A172 (cell line): Measurements from ENCODE around the gene UBAC2. TPM values are rescaled to one million over a fixed set of nuclear protein-coding genes. Genes with fewer than 3 reads are reported as not detected.

Experiments
- DNase-seq: peaks from one replicate; pipeline ENCODE4 v3.0.0-alpha.2; 2015; ENCODE audit warnings: low spot score
- total RNA-seq: library from RNA; depleted of rRNA; stranded (reverse); fragments of >200 nt; shearing (Covaris generic); gene quantifications from 2 replicates; pipeline ENCODE4 v1.2.3, GENCODE V29; 2014

The UBAC2 gene
- total RNA-seq, 1 experiment from 2014 or later: 42.2 TPM

GRCh38 chr13:99335603-99336002 is 134.9 kb downstream of the UBAC2 start:
- DNase-seq: no peak

- no peak for DNase-seq
These were observed 138.6 kb downstream of the UBAC2 start for GRCh38 chr13:99339230-99339721.

- DNase-seq: no peak
These were observed 139.2 kb downstream of the UBAC2 start for GRCh38 chr13:99339736-99340397.

DNA sequence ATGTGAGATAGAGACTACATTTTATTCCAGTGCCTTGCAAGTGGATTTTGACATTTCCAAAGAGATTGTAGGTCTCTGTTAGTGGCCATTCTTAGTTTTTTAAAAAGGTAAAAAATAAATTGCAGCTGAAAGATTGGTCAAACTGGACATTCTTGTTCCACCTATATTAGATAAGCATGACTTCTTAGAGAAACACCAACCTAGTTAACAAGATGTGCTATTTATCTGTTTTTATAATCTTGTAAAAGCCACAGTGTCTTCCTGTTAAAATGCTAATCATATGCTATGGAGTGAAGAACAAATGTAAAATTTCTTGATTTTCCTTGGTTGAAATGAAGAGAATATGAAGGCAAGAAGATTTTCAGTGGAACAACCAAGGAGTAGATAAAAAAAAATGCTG is 140.0 kb downstream of the UBAC2 start:
- DNase-seq: no peak

GRCh38 chr13:99341969-99342722 is 141.5 kb downstream of the UBAC2 start:
- DNase-seq: no peak

- DNase-seq: no peak
These were observed 142.2 kb downstream of the UBAC2 start for GRCh38 chr13:99342723-99343315.

GRCh38 chr13:99344610-99345208 is 144.1 kb downstream of the UBAC2 start:
- DNase-seq: no peak

DNA sequence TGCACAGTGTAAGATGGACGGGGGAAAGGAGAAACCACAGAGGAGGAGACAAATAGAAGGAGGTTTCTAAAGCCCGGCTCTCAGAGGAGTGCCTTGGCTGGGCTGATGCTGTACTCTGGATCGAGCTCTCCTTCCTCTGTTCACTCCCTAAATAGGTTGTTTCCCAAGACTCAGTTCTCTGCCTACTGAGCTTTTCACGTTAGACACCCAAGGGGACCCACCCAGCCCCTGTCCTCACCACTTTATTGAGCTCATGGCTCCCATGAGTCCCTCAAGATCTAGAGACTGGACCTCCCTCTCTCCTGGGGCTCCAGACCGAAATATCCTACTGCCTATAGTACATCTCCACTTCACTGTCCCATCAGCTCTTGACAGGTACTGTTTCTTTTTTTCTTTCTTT is 144.7 kb downstream of the UBAC2 start:
- DNase-seq: no peak

DNA sequence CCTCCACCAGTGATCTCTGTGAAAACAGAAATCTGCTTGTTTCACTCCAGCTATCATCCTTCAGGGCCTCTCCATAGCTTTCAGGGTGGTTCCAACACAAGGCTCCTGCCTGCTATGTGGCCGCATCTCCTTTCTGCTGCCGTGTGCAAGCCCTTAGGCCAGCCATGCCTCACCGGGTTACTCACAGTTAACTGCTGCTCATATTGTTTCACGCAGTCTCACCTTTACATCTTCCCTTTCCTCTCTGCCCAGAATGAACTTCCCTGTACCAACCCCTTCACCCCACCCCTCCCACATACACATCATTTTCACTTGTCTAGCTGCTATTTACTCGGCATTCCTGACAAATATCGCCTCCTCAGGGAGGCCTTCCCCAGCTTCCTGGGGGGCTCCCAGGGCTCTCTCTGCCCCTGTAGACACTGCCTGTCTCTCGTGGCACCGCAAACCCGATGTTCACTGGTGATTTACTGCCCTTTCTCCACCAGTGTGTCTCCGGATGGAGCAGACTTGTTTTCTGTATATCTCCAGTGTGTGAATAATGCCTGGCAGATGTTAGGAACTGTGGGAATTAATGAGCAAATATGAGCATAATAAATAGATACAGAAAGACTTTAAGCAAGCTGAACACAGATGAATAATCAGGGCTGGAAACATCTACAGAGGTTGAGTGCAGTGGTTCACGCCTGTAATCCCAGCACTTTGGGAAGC is 145.8 kb downstream of the UBAC2 start:
- no peak for DNase-seq

DNA sequence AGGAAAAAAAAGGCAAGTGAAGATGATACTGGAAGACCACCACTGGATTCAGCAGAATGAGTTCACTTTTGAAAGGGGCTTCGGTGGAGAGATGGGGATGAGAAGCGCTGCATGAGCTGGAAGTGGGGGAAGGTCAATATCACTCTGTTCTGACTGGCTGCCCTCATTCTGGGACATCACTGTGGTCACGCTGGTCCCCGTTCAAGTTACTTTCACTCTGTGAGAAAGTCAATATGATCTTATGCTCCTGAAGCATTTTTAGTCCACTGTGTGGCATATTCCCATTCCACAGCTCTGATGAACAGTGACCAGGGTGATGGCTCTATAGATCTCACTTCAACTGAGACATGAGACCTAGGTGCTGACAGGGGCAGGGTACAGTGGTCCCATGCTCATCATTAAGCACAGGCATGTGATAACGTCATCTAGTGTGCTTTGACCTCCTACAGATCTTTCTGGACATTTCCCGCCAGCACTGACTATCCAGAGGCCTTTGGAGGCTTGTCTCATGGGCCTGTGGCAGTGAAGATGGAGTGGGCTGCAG is 146.8 kb downstream of the UBAC2 start:
- no peak for DNase-seq

DNA sequence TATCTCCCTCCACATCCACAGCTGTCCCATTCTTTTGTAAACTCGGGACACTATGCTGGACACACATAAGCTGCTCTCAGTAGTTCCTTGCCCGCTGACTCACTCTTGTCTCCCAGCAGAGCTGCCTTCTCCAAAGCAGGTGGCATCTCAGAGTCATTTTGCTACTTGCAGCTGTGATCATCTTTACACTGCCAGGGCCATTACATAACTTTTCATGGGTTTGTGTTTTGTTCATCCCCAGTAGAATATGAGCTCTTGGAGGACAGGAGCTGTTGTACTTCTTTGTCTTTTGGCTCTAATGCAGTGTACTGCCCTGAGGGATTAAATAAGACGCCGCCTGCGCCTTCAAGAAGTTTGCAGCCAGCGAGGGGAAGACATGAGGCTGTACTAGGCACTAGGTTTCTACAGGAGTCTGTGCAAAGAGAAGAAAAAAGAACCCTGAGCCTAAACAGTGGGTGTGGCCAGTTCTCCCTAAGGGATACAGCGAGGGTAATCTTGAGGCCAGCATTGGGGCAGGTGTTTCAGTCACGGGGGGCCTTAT is 147.3 kb downstream of the UBAC2 start:
- DNase-seq: no peak

DNA sequence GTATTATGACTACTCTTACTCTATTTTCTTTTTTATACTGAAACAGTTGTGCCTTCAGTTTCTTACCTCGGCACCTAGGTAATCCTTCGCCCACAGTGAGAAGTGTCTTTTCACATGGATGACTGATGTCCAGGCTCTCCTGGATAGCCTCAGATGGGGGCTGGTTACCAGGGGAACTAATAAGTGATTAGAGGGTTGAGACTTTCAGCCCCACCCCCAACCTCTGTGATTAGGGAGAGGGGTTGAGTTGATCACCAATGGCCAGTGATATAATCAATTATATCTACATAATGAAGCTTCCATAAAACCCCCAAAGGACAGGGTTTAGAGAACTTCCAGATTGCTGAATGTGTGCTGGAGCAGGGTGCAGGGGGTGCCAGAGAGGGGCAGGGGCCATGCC is 149.5 kb downstream of the UBAC2 start:
- no peak for DNase-seq

GRCh38 chr13:99351772-99352171 is 151.1 kb downstream of the UBAC2 start:
- DNase-seq: no peak

DNA sequence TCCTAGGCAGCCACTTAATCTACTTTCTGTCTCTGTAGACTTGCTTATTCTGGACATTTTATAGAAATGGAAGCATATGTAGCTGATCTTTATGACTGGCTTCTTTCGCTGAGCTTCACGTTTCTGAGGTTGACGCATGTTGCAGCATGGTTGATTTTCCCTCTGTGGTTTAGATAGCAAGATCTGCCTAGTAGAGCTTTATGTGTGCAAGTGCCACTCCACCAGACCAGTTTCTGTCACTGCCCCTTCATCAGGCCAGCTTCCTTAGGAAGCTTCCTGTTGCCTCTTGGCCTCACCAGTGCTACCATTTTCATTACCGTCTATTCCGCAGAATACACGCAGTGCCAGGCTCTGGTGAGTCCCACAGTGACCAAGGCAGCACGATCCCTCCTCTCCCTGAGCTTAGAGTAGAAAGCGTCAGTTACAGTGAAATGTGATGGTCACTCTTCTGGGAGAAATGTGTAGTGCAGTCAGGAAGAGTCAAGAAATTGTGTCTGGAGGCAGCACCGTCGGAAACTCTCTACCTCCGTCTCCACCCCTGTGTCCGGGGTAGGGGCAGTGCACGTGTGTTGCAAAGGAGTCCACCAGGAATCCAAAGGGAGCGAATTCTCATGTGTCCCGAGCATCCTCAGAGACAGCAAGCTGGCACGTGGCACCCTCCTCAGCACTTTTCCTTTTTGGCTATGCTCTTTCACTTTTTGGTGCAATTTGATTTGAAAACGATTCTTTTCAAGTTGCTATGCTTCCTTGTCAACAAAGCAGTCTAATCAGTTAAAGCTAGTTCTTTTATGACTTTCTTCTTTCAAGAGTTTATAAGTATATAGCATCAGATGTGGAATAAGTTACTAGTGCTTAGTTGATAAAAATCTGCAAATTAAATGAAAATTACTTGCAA is 151.9 kb downstream of the UBAC2 start:
- no peak for DNase-seq

- DNase-seq: no peak
These were observed 152.6 kb downstream of the UBAC2 start for GRCh38 chr13:99353246-99353600.

DNA sequence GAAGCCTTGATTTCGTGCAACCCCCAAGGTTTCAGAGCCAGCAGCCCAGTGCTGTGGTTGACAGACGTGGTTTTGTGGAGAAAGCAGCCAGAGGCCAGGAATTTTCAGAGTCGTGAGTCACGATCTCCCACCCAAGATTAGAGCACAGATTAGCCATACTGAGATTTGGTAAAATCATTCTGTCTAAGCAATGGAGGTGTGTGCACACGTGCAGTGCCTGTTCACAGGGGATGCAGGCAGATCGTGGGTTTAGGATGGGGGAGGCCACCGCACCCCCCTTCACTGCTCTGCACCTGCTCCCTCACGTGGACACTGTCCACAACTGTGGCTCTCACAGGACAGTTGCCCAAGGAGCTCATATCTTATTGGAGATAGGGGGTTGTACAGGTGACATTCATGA is 153.2 kb downstream of the UBAC2 start:
- DNase-seq: peak; percentile 21

DNA sequence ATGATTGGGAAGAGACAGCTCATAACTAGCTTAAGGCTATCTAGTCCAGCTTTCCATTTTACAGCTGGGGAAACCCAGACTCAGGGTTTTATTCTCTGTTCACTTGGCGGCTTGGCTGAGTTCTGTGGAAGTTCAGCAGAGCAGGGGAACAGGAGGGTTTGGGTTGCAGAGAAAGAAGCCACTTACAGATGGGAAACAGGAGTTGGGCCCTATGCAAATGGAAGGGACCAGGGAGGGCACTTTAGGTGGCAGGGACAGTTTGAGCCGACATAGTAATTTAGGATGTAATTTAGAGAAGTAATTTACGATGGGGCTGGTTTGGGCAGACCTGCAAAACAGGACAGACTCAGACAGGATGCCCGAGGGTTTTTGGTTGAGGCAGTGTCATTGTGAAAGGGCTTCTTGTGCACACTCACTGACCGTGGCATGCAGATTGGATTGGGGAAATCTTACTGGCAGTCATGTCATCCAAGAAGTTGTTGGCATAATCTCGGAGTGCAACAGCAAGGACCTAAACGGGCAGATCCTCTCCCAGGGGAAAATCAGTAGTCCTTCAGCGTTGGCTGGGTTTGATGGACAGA is 153.8 kb downstream of the UBAC2 start:
- DNase-seq: no peak

GRCh38 chr13:99355267-99356011 is 154.8 kb downstream of the UBAC2 start:
- no peak for DNase-seq

- DNase-seq: no peak
These were observed 155.3 kb downstream of the UBAC2 start for GRCh38 chr13:99356012-99356261.
